Measurements from ENCODE around the gene PTPRN2. TPM values are rescaled to one million over a fixed set of nuclear protein-coding genes. Genes with fewer than 3 reads are reported as not detected.

The PTPRN2 gene
- total and polyA plus RNA-seq, 2 of the 8 experiments (the other 6 are each of a cell fraction or from before 2014, with no cell fraction given): 2.6 to 4.5 TPM

GRCh38 chr7:158579662-158580646 lies 7.7 kb downstream of the PTPRN2 start:
- FAIRE-seq: no peak
- H4K91ac ChIP-seq (replicated peaks; ENCODE audit: insufficient read length, low read length): no peak overlapping the region
- no peak overlapping the region for H4K5ac ChIP-seq (ENCODE audit: insufficient read length, low read depth, low read length)
- H3K4ac ChIP-seq (replicated peaks; ENCODE audit: insufficient read length, low read depth, low read length): no peak overlapping the region
- H4K8ac ChIP-seq (ENCODE audit: extremely low read depth, insufficient read depth, low read length): no peak overlapping the region
- no peaks in the 10 kb centered on the region for H3K79me2 ChIP-seq (ENCODE audit: control insufficient read depth in 1 of 2, insufficient read depth in 2 of 2, low read length in 2 of 2)
- no peak overlapping the region for H2BK20ac ChIP-seq (ENCODE audit: low read length)
- H3K27me3 ChIP-seq (replicated peaks in 1 of 4; ENCODE audit: control insufficient read depth in 3 of 4, extremely low read depth in 1 of 4, insufficient read depth in 3 of 4, low read length in 3 of 4): peaks cover 0 to 5% (median 3%) of the 10 kb centered on the region in 4 experiments; a peak in 3 of 7 replicates
- no peaks in the 10 kb centered on the region; a peak in 2 of 8 replicates for H3K36me3 ChIP-seq (ENCODE audit: control insufficient read depth in 2 of 4, insufficient read depth in 4 of 4, low read length in 3 of 4)
- H2BK5ac ChIP-seq (ENCODE audit: low read depth, low read length): no peak overlapping the region
- no peak for DNase-seq (ENCODE audit: low read depth in 1 of 2, low spot score in 2 of 2)
- H3K23ac ChIP-seq (ENCODE audit: insufficient read length): no peak overlapping the region
- H2BK15ac ChIP-seq (ENCODE audit: low read length): no peak overlapping the region
- 90% methylated on average over 9 of the region's 9 CpGs; no CpG with 5 or more reads in 1 of the 2 experiments for WGBS, 2 experiments (ENCODE audit: extremely low coverage in 1 of 2, insufficient coverage in 1 of 2, insufficient read length in 1 of 2, insufficient replicate concordance in 2 of 2, low coverage in 1 of 2, low lambda C conversion rate in 2 of 2, missing lambda C conversion rate in 1 of 2)
- H2BK120ac ChIP-seq (replicated peaks; ENCODE audit: low read depth, low read length): no peak overlapping the region
- no peak overlapping the region for H2AFZ ChIP-seq (ENCODE audit: low read length)
- no peak overlapping the region for H3K56ac ChIP-seq (replicated peaks; ENCODE audit: insufficient read length, low read depth, low read length)
- H3K4me2 ChIP-seq (ENCODE audit: insufficient read depth in 1 of 2, low read depth in 2 of 2, low read length in 2 of 2): no peak overlapping the region
- H3K9me3 ChIP-seq (ENCODE audit: insufficient read depth in 2 of 2, low read depth in 1 of 2, low read length in 1 of 2): peaks cover 13 to 14% of the 10 kb centered on the region in 2 experiments
- no peaks in the 10 kb centered on the region for H3K79me1 ChIP-seq (ENCODE audit: low read depth, low read length)
- H3K9ac ChIP-seq (replicated peaks in 1 of 4; ENCODE audit: extremely low read depth in 1 of 4, low read depth in 3 of 4, low read length in 3 of 4): no peak overlapping the region
- no peaks in the 10 kb centered on the region for H3K23me2 ChIP-seq (ENCODE audit: low read depth, low read length)
- no peak overlapping the region for H3K4me3 ChIP-seq (ENCODE audit: extremely low read depth in 1 of 4, insufficient read depth in 2 of 4, low read depth in 3 of 4, low read length in 4 of 4)
- ChIA-PET POLR2A (ENCODE audit: partially characterized antibody) (interaction anchor here (1.1 kb wide), 1 partner anchor 39 kb away, joined by 3 read pairs; no protein-coding TSS in a partner anchor), CTCF (ENCODE audit: partially characterized antibody) (interaction anchor here (1.1 kb wide), 1 partner anchor 9 kb away, joined by 3 read pairs; no protein-coding TSS in a partner anchor)
- H3K14ac ChIP-seq (ENCODE audit: insufficient read length): no peak overlapping the region
- peaks cover 0 to 1% (median 0%) of the 10 kb centered on the region in 4 experiments; a peak in 2 of 7 replicates for H3K4me1 ChIP-seq (replicated peaks in 1 of 4; ENCODE audit: control insufficient read depth in 3 of 4, insufficient read depth in 4 of 4, low read length in 3 of 4)
- no peak overlapping the region for H2BK12ac ChIP-seq (ENCODE audit: low read depth, low read length)
- no peaks in the 10 kb centered on the region for H4K20me1 ChIP-seq (replicated peaks in 1 of 2; ENCODE audit: control insufficient read depth in 1 of 2, insufficient read depth in 2 of 2, low read length in 2 of 2)
- H3K18ac ChIP-seq (ENCODE audit: extremely low read depth, low read length): no peak overlapping the region
- H2AK5ac ChIP-seq (ENCODE audit: low read depth, low read length): no peak overlapping the region
- no peak overlapping the region for H3K27ac ChIP-seq (ENCODE audit: low read depth, low read length)
- no peak for TF ChIP-seq POLR2A (IDR thresholded peaks at IDR 0.05; ENCODE audit: control extremely low read depth in 1 of 2, low read depth in 2 of 2, low read length in 2 of 2)
- TF ChIP-seq CHD2 (IDR thresholded peaks at IDR 0.05; ENCODE audit: low read length): no peak
- no peak for TF ChIP-seq CREB1 (IDR thresholded peaks at IDR 0.05)

All from H1 (cell line).